Neural cell (in vitro differentiated cells): ENCODE measurements around the gene IDH3G.

Source experiments
- CTCF ChIP-seq: fragments of 450-650 bp; IDR thresholded peaks from 2 replicates; pipeline ENCODE4 v1.5.1; 2014; ENCODE audit warnings: antibody characterized with exemption, mild to moderate bottlenecking, moderate library complexity; ENCODE audit not compliant: poor library complexity, severe bottlenecking
- EP300 ChIP-seq: fragments of 450-650 bp; conservative IDR thresholded peaks from 2 replicates; pipeline ENCODE4 v1.6.1; 2014; ENCODE audit warnings: antibody characterized with exemption, mild to moderate bottlenecking, moderate library complexity; ENCODE audit not compliant: poor library complexity, severe bottlenecking
- EZH2 ChIP-seq: fragments of 200-600, 300-800 bp; shearing (Covaris generic), sonication (generic); IDR thresholded peaks from 2 replicates; pipeline ENCODE4 v1.6.1; 2014; ENCODE audit warnings: antibody characterized with exemption, low read length, borderline replicate concordance, mild to moderate bottlenecking; ENCODE audit not compliant: insufficient read depth, poor library complexity, severe bottlenecking
- TAF1 ChIP-seq: IDR thresholded peaks from 2 replicates; pipeline ENCODE4 v1.6.1; 2012; ENCODE audit warnings: low read depth

DNA sequence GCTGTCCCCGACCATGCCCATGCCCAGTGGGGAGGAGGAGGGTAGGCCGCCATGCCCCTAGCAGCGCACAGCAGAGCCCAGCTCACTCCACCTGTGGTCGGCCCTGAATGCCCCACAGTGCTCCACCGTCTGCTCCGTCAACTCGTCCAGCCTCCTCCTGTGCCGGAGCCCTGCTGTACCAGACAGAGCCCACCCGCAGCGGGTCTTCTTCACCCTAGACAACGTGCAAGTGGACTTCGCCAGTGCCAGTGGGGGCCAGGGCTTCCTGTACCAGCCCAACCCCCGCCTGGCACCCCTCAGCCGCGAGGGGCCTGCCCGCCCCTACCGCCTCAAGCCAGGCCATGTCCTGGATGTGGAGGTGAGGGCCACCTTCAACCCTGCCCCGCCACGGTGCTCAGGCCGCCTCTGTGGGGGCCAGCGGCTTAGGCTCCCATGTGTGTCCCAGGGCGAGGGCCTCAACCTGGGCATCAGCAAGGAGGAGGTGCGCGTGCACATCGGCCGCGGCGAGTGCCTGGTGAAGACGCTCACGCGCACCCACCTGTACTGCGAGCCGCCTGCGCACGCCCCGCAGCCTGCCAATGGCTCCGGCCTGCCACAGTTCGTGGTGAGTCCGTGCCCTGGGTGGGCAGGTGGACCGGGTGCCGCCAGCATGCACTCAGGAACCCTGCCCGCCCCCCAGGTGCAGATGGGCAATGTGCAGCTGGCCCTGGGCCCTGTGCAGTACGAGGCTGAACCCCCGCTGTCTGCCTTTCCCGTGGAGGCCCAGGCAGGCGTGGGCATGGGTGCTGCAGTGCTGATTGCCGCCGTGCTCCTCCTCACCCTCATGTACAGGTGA is 20.2 kb downstream of the IDH3G start:
- TF ChIP-seq CTCF (no peak), TAF1 (no peak), EP300 (no peak), EZH2 (no peak)
